MG63 (cell line): ENCODE measurements around the gene METTL17. TPM values are rescaled to one million over a fixed set of nuclear protein-coding genes. Genes with fewer than 3 reads are reported as not detected.
A peak's percentile ranks its signal among the peaks of the same experiment; 100 is the strongest.
"Not testable (repeated sequence)": the region's sequence is repeated elsewhere in the genome, so short reads cannot be mapped to it uniquely, and the experiment has no call there.

Experiments used
- DNase-seq: peaks from one replicate; pipeline ENCODE4 v3.0.0-alpha.2; 2020
- H3K27me3 ChIP-seq: fragments of 250-450 bp; sonication (Bioruptor Pico); 2 replicates; pipeline ENCODE4 v1.5.1; 2020; ENCODE audit warnings: mild to moderate bottlenecking, moderate library complexity
- H3K36me3 ChIP-seq: fragments of 250-450 bp; sonication (Bioruptor Pico); 2 replicates; pipeline ENCODE4 v1.5.1; 2020; ENCODE audit warnings: mild to moderate bottlenecking, moderate library complexity
- H3K4me3 ChIP-seq: fragments of 250-450 bp; sonication (Bioruptor Pico); 2 replicates; pipeline ENCODE4 v1.5.1; 2020; ENCODE audit warnings: mild to moderate bottlenecking, moderate library complexity
- H3K9me3 ChIP-seq: fragments of 250-450 bp; sonication (Bioruptor Pico); 2 replicates; pipeline ENCODE4 v1.5.1; 2020; ENCODE audit warnings: mild to moderate bottlenecking, moderate library complexity
- total RNA-seq: library from RNA; depleted of rRNA; stranded (reverse); fragments of >200 nt; shearing (Covaris generic); gene quantifications from 2 replicates; pipeline ENCODE4 v1.2.3, GENCODE V29; 2014; ENCODE audit warnings: low replicate concordance

Gene METTL17
- total RNA-seq, 1 experiment from 2014 or later, result 46.7 TPM

DNA sequence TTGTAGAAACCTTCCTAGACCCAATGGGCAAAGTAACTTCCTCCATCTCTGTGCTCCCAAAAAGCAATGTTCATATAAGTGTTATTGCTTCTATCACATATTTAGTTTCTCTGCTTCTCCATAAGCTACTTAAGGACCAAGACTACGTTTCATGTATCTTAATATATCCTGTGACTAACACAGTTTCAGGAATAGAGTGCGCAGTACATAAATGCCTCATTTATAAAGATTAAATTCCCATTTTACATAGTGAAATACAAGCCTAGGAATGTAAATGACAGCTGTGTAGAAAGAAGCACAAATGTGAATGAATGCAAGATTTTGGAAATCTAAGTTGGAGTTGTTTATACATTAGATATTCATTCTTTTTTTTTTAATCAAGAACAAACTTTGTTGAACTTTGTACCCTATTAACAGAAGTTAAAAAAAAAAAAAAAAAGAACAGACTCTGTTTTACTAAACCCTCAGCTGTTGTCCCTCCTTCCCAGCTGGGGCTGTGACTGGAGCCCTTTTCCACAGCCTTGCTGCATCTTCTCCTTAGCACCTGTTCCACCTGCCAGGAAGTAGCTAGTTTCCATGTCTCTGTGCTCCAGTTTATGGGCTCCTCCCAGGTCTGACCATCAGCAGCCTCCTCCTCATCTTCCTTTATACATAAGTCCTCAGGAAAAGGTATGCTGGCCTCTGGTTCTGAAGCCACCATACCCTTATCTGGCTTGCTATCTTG, 7.0 kb upstream of the METTL17 start:
- DNase-seq, result no peak
- Histone ChIP-seq H3K36me3 (no peaks in the 10 kb centered on the region), H3K4me3 (no peak overlapping the region), H3K9me3 (no peaks in the 10 kb centered on the region), H3K27me3 (no peaks in the 10 kb centered on the region)

GRCh38 chr14:20985650-20986049, 4.1 kb upstream of the METTL17 start:
- not testable (repeated sequence) for DNase-seq, H3K27me3 ChIP-seq, H3K36me3 ChIP-seq, H3K4me3 ChIP-seq, H3K9me3 ChIP-seq

DNA sequence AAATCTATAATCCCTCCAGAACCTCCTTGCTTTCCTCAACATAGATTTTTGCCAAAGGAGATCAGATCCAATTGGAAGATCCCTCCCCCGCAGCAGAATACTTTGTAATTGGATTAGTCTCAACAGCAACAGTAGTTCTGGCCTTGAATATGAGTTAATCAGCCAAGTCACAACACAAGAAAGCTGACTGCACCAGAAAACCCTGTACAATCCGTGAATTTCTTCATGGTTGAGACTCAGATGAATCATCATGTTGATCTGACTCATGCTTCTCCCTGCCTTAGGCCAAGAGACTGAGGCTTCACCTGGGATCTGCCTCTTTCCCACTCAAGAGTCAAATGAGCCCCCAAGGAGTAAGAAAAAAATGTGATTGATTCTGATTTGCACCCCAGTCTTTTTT, 3.0 kb upstream of the METTL17 start:
- DNase-seq, result peak; percentile 45
- Histone ChIP-seq H3K36me3 (peaks cover 2% of the 10 kb centered on the region), H3K4me3 (no peak overlapping the region), H3K27me3 (no peaks in the 10 kb centered on the region), H3K9me3 (no peaks in the 10 kb centered on the region)

- H3K36me3 ChIP-seq, result peaks cover 9% of the 10 kb centered on the region
- peak overlapping the region; percentile 31 for H3K4me3 ChIP-seq
- H3K27me3 ChIP-seq, result no peaks in the 10 kb centered on the region
- H3K9me3 ChIP-seq, result no peaks in the 10 kb centered on the region
- no peak for DNase-seq
Measured at GRCh38 chr14:20988717-20989470, 886 bp upstream of the METTL17 start.

DNA sequence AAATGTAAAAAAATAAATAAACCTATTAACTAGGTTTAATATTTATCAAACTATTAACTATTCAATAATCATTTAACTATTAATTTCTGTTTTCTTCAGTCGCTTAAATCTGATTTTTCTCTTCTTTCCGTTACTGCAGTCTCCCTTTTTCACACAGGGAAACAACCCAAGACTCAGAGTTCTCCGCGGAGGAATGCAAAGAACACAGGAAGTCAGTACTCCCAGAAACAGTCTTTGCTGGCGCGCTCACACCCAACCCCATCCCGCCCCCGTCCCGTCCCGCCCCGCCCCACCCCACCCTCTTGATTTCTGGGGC, 351 bp upstream of the METTL17 start:
- Histone ChIP-seq H3K27me3 (no peaks in the 10 kb centered on the region), H3K36me3 (peaks cover 9% of the 10 kb centered on the region)
- DNase-seq, result no peak

GRCh38 chr14:20996521-20996920, 6.7 kb downstream of the METTL17 start:
- Histone ChIP-seq H3K36me3 (peaks cover 12% of the 10 kb centered on the region), H3K4me3 (no peak overlapping the region)

More for the DNA sequence above, 351 bp upstream of the METTL17 start:
- Histone ChIP-seq H3K4me3 (peak overlapping the region; percentile 31), H3K9me3 (no peaks in the 10 kb centered on the region)

DNA sequence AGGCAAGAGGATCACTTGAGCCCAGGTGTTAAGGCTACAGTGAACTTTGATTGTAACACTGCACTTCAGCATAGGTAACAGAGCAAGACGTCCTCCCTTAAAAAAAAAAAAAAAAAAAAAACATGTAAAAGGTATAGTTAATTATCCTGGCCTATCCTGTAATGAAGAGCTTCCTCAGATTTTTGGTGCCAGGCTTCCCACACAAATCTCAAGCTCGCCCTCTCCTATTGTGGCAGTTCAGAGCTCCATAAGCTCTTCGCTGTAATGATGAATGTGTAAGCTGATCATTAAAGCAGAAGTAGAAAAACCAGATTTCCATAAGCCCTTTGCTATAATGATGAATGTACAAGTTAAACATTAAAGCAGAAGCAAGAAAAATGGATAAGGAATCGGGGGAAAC, 7.3 kb downstream of the METTL17 start:
- Histone ChIP-seq H3K27me3 (no peaks in the 10 kb centered on the region), H3K36me3 (peaks cover 6% of the 10 kb centered on the region), H3K9me3 (no peaks in the 10 kb centered on the region)

More at GRCh38 chr14:20996521-20996920, 6.7 kb downstream of the METTL17 start:
- Histone ChIP-seq H3K27me3 (no peaks in the 10 kb centered on the region), H3K9me3 (no peaks in the 10 kb centered on the region)
- DNase-seq, result no peak

GRCh38 chr14:20997564-20997963, 7.8 kb downstream of the METTL17 start:
- H3K36me3 ChIP-seq, result peaks cover 2% of the 10 kb centered on the region
- no peak for DNase-seq
- no peaks in the 10 kb centered on the region for H3K9me3 ChIP-seq
- no peaks in the 10 kb centered on the region for H3K27me3 ChIP-seq
- H3K4me3 ChIP-seq, result no peak overlapping the region

More for the DNA sequence above, 7.3 kb downstream of the METTL17 start:
- no peak overlapping the region for H3K4me3 ChIP-seq
- no peak for DNase-seq

DNA sequence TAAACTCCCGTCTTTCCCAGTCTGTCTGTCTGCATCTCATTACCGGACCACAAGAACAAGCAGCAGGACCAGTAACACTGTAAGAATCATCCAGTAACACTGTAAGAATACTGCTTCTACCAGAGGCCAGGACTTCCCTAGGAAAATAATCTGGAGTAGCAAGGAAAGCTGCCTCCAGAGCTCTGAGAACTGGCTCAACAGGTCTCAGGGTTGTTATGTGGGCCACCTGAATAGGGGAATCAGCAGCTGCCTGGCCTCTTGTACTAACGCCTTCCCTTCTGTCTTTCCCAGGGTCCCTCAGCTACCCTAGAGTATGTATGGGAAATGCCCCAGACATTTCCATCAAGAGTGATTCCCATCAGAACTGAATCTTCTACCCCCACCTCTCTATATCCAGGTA, 8.4 kb downstream of the METTL17 start:
- Histone ChIP-seq H3K27me3 (no peaks in the 10 kb centered on the region), H3K9me3 (no peaks in the 10 kb centered on the region), H3K4me3 (no peak overlapping the region), H3K36me3 (peaks cover 2% of the 10 kb centered on the region; the same call in 1 of the 2 replicates)
- DNase-seq, result no peak

DNA sequence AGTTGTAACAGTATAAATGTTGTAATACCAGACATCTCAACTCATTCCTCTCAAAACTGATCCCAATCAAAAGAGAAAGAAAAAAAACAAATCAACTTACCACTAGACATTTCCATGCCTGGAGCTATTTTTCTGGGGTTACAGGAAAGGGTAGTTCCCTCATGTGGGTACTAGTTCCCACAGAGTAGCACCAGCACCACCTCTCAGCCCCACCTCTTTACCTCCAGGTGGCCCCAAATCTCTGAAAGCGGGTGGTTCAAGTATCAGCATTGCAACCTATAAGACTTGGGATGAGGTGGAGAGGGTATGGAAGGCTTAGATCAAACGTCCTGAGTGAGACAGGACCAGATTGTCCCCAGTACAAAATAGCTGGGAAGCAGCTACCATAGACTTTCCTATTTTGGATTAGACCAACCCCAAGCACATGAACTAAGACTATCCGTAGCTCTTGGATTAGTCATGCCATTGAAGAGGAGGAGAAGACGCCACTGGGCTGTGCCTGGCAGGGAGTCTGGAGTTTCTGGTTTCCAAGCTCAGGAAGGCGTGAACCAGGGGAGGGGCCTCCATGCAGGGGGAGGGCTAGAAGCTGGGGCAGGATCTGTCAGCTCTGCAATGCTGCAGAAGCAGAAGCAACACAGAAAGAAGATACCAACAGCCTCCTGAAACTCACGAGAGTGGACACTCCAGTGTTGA, 9.0 kb downstream of the METTL17 start, which contains the start of gene SLC39A2:
Gene SLC39A2 (plus strand): TSS at position 620 of the 693 bp plus-strand sequence. CDS start 154 bp downstream, outside the sequence.
- DNase-seq, result peak; percentile 52
- Histone ChIP-seq H3K36me3 (peaks cover 2% of the 10 kb centered on the region; the same call in 1 of the 2 replicates), H3K9me3 (no peaks in the 10 kb centered on the region), H3K4me3 (no peak within 1 kb of the TSS), H3K27me3 (no peaks in the 10 kb centered on the region)

GRCh38 chr14:20999591-20999990, 9.8 kb downstream of the METTL17 start:
- H3K36me3 ChIP-seq, result peaks cover 2% of the 10 kb centered on the region; the same call in 1 of the 2 replicates

GRCh38 chr14:21001218-21001617, 11.4 kb downstream of the METTL17 start:
- H3K4me3 ChIP-seq, result no peak overlapping the region
- H3K9me3 ChIP-seq, result no peaks in the 10 kb centered on the region
- H3K27me3 ChIP-seq, result no peaks in the 10 kb centered on the region
- no peak for DNase-seq
- H3K36me3 ChIP-seq, result no peaks in the 10 kb centered on the region

More at GRCh38 chr14:20999591-20999990, 9.8 kb downstream of the METTL17 start:
- Histone ChIP-seq H3K9me3 (no peaks in the 10 kb centered on the region), H3K4me3 (no peak overlapping the region), H3K27me3 (no peaks in the 10 kb centered on the region)
- DNase-seq, result no peak

DNA sequence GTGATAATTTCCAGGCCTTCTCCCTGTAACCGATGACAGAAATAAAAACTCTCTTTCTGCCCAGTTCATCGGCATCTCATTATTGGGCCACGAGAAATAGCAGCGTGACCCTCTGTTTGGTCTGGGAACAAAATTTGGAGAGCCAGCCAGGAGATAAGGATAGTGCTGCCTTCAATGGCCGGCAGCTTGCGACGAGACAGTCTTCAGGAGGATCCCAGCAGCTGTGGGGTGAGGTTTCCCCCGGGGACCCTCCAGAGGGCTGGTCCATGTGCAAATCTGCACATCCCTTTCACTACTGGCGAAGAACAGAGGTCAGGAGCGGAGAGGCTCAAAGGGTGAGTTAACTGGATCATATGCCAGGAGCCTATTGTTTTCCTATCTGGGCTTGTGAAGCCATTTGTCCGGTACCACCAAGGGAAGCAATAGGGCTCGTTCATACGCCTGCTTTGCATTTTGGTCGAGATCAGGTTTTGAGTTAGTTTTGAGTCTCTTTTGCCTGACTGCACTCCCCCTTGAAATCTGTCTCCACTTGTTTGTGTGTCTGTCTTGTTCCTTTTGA, 14.1 kb downstream of the METTL17 start:
- no peaks in the 10 kb centered on the region for H3K9me3 ChIP-seq
- no peaks in the 10 kb centered on the region for H3K36me3 ChIP-seq
- no peak for DNase-seq
- no peak overlapping the region for H3K4me3 ChIP-seq
- no peaks in the 10 kb centered on the region for H3K27me3 ChIP-seq

DNA sequence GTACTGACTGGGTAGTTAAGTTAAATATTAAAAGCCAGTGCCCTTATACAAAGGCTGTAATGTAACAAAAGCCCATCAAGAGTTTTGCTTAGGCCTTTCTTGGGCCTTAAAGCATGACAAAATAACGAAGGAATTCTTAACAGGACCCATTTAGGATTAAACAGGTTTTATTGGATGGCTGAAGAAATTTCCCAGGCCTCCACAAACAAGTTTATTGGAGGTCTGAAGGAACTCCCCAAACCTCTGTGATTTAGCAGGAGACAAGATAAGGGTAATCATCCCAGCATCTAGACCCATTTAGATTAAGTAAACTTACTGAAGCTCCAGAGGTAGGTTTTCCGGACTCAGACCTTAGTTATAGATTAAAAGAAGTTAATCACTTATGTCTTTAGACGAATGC, 19.9 kb downstream of the METTL17 start:
- H3K36me3 ChIP-seq, DNase-seq, H3K4me3 ChIP-seq, H3K27me3 ChIP-seq, H3K9me3 ChIP-seq: not testable (repeated sequence)

- DNase-seq, result no peak
- H3K9me3 ChIP-seq, result no peaks in the 10 kb centered on the region
- H3K36me3 ChIP-seq, result no peaks in the 10 kb centered on the region
- no peak overlapping the region for H3K4me3 ChIP-seq
- H3K27me3 ChIP-seq, result no peaks in the 10 kb centered on the region
Measured at GRCh38 chr14:21011136-21011535, 21.4 kb downstream of the METTL17 start.

DNA sequence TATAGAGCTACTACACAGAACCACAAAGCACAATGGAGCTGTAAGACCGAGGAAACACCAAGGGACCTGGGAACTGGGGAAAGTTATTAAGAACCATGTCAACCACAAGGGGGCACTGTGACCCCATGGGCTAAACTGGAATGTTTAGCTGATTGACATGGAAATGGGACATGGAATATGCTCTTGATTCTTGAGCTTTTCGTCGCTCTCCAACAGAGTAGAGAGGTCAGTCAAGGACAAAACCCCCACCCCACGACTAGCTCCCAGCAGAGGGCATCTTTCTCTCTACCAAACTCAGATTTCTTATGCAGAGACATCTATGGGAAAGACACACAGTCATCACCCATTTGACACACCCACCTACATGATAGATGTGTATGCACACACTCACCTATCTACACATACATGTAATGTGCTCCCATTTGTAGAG, 25.0 kb downstream of the METTL17 start:
- peak; percentile 43 for DNase-seq
- Histone ChIP-seq H3K27me3 (no peaks in the 10 kb centered on the region), H3K4me3 (no peak overlapping the region), H3K36me3 (no peaks in the 10 kb centered on the region), H3K9me3 (no peaks in the 10 kb centered on the region)

GRCh38 chr14:21015312-21015711, 25.5 kb downstream of the METTL17 start:
- H3K36me3 ChIP-seq, result no peaks in the 10 kb centered on the region
- no peaks in the 10 kb centered on the region for H3K27me3 ChIP-seq
- no peak overlapping the region for H3K4me3 ChIP-seq
- no peak for DNase-seq
- H3K9me3 ChIP-seq, result no peaks in the 10 kb centered on the region
